NAMALWA (cell line): ENCODE data around the gene MTUS2.
"Not testable (repeated sequence)": the region's sequence is repeated elsewhere in the genome, so short reads cannot be mapped to it uniquely, and the experiment has no call there.

Experiments used
- DNase-seq: peaks from one replicate; pipeline ENCODE4 v3.0.0-alpha.2; 2015; ENCODE audit warnings: low spot score

MTUS2 gene

DNA sequence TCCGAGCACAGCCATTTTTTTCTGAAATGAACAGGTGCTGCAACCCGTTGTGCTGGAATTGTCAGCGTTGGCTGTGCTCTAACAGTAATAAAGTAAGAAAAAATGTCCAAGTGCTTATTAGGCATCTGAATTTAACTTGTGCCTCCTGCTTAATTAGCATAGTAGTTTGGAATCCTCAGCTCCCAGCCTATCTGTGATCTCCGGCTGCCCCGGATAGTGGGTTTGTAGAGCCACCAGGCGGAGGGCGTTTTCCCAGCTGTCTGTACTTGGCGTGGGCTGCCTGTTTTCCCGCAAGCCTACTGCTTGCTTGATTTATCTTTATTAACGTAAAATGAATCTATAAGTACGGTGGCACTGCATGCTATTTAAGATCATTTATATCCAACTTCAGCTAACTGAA, 137.9 kb downstream of the MTUS2 start:
- DNase-seq: no peak

DNA sequence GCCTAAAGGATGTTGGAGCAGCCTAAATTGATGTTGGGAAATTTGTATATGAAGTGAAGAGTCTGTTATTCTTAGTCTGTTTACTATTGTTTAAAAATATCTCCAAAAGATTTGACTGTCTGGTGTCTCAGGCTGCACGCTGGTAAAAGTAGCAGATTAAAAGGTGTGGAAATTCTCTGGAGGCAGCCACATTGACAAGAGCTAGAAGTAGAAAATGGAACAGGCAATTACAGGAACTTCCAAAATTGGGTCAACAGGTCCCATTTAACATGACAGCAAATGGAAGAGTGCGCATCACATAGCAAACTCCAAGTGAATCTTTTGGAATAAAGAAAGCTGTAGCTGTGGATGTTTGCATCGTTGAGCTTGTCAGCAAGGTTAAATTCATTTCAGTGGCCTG, 138.3 kb downstream of the MTUS2 start:
- DNase-seq: no peak

GRCh38 chr13:28964052-28964451, 143.9 kb downstream of the MTUS2 start:
- no peak for DNase-seq

- DNase-seq: no peak
Measured at GRCh38 chr13:28964803-28965202, 144.7 kb downstream of the MTUS2 start.

GRCh38 chr13:28967029-28967915, 147.1 kb downstream of the MTUS2 start:
- no peak for DNase-seq

- DNase-seq: no peak
Measured at GRCh38 chr13:28976195-28976594, 156.1 kb downstream of the MTUS2 start.

DNA sequence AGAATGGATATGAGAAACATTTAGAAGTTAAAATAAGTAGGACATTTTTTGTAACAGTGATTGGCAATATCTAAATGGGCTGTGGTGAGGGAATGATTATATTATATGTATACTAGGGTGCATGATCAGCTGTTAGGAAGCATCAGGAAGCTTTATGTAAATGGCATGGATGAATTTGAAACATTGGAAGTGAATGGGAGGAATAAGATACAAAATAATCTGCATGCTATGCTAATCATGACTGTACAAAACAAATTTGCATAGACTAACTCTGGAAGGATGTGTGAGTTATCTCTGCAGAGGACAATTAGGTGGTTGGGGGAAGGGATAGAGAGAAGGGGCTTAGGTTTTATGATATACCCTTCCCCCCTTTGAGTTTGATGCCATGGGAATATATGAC, 156.5 kb downstream of the MTUS2 start:
- no peak for DNase-seq

DNA sequence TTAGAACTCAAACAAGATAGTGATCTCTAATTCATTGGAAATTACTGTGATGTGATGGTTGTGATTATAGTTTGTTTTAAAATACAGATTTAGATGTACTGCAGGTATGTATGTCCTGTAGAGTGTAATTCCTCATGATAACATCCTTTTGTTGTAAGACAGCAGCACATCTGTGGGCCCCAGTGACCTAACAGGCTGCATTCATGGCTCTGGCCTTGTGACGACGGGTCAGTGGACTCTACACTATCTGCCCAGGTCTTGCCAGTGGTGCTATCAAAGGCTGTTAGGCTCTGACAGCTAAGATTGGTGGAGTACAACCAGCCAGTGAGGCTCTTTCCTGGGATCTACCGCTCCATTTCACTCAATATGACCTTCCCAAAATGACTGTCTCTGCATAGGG, 158.4 kb downstream of the MTUS2 start:
- DNase-seq: no peak

- DNase-seq: no peak
Measured at GRCh38 chr13:28981530-28981929, 161.4 kb downstream of the MTUS2 start.

DNA sequence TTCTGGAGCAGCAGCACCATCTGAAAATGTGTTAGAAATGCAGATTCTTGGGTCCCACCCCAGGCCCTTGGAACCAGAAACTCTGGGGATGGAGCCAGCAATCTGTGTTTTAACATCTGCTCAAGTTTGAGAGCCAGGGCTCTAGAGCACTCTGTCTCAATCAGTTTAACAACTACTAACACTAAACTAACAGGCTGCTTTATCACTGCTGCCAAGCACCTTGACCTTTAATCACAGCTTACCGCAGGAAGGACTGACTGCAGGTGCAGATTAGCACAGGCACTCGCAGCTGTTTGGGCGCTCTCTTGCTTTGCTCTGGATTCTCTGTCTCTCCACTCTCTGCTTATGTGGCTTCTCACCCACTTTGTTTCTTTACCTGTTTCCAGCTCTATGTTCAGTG, 163.5 kb downstream of the MTUS2 start:
- DNase-seq: no peak

DNA sequence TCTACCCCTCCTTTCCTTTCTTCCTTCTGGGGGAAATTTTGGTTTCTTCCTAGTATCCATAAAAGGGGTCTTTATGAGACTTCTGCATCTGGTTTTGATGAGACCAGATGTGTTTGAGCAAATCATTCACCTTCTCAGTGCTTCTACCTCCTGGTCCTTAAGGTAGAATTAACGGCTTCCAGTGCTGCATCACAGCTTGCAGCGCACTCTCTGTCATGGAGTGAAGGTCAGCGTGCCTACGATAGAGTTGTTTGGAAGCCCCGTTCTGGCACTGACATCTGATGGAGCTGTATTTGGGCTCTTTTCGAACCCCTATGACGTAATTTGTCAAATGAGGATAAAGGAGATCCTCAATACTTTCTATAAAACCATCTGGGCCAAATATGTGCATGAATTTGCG, 164.2 kb downstream of the MTUS2 start:
- no peak for DNase-seq

DNA sequence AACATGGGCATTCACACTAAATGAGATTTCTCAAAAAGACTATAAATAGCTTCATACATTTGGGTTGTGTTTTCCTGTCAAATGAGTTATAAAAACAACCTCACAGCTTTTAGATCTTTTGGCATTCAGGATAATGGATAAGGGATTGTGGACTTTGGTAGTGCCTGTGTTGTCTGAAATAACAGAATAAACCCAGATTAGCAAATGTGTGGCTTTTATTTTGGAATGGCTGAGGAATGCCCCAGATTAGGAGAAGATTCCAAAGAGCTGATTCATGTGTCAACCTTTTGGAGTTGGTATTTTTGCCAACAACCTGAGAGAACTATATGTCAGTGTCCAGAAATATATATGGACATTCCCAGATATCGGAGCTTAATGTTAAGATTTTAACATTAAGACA, 164.7 kb downstream of the MTUS2 start:
- DNase-seq: no peak

DNA sequence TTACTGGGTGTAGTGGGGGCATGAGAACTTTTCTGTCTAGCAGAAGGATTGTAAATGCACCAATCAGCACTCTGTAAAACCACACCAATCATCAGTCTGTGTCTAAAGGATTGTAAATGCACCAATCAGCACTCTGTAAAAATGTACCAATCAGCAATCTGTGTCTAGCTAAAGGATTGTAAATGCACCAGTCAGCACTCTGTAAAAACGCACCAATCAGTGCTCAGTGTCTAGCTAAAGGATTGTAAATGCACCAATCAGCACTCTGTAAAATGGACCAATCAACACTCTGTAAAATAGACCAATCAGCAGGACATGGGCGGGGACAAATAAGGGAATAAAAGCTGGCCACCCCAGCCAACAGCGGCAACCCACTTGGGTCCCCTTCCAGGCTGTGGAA, 170.2 kb downstream of the MTUS2 start:
- not testable (repeated sequence) for DNase-seq

- no peak for DNase-seq
Measured at GRCh38 chr13:28991764-28992163, 171.6 kb downstream of the MTUS2 start.

GRCh38 chr13:29000826-29001225, 180.7 kb downstream of the MTUS2 start:
- no peak for DNase-seq

DNA sequence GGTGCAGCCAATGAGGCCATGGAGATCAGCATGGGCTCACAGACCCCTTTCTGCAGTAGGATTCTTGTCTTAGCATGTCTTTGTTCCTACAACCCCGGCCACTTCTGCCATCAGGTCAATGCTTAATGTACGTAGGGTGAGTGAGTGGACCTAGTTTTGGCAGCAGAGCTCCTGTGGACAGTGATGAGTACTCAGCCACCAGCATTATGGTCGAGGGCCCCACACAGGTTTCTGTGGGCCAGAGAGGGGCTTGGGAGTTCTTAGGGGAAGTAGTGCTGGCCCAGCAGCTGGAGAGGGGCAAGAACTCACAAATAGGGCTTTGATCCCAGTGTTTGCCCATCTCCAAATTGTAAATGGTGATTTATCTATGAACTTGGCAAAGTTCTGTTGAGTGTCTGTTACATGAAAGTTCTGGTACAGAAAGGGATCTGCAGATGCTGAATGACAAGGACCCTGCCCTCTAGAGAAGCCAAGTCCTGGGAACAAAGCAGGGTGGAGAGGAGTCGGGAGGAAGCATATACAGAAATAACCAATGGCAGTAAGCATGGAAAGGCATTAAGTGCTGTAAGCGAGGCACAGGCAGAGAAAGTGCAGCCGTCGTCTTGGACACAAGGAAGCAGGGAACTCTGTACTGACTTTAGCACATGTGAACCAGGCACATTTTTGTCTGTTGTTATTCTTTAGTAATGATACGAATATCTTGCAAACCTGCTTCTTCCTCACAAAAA, 185.1 kb downstream of the MTUS2 start:
- no peak for DNase-seq

GRCh38 chr13:29005763-29006120, 185.6 kb downstream of the MTUS2 start:
- DNase-seq: no peak

DNA sequence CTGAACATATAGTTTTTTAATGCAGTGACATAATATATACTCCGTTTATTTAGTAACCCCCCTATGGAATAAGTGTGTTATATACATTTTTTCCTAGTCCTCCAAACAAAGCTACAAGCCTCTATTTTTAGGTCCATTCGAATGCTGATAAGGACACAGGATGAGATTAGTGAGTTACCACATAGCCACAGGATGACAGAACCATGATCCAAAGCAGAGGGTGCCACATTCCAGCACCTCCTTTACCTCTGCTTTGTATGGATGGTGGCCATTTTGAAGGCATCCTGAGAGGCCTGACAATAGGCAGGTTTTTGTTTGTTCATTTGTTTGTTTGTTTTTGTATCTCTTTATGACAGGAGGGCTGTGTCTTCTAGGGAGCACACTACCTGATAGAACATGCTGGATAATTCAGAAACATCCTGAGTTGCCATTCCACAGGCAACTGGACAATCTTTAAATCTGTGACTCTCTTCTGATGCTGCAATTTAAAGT, 186.3 kb downstream of the MTUS2 start:
- no peak for DNase-seq

DNA sequence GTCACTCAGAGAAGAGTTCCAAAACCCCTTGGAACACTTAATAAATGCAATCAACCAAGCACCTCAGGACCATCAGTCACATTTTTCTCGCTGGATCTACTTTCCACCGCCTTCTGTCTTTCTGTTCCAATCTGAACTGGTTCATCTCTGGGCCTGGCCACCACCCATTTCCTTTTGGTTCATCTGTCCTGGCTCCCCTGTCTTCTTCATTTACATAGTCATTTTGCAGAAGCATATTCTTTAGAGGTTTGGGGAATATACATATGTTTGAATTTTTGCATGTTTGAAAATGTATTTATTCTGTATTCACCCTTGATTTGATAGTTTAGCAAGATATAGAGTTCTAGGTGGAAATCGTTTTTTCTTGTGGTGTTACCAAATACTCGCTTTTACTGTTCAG, 188.2 kb downstream of the MTUS2 start:
- no peak for DNase-seq

DNA sequence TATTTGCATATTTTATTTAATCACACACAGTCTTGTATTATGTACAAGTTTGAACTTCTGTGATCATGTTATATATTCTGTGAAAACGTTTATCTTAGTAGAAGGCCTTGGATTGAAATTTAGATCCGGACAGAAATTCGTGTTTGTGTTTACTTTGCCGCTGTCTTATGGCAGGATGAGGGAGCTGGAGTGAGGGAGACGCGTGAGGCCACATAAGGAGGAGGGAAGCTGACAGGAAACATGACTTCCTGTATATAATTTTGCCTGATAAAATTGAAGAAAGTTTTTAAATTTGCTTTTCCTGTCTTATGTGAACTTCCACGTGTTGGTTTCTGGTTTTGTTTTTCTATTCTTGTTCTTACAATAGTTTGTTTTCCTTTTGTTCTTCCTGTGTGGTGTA, 200.2 kb downstream of the MTUS2 start:
- DNase-seq: no peak

- DNase-seq: no peak
Measured at GRCh38 chr13:29021311-29021710, 201.2 kb downstream of the MTUS2 start.

DNA sequence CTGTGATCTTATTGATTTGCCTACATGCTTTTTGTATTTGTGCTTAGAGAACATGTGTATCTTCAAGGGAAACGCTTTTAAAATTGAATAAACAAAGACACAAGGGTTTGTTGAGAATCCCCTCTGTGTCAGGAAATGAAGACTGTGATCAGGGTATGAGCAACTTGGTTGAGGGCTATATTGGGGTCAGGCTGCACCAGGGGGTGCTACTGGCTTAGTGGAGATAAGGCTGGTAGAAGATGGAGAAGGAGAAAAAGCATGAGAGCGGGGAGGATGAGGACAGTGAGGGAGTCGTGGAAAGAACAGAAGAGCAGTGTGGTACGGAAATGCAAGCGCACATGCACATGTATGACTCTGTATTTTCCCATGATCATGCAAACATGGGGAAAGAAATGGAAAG, 201.6 kb downstream of the MTUS2 start:
- no peak for DNase-seq

DNA sequence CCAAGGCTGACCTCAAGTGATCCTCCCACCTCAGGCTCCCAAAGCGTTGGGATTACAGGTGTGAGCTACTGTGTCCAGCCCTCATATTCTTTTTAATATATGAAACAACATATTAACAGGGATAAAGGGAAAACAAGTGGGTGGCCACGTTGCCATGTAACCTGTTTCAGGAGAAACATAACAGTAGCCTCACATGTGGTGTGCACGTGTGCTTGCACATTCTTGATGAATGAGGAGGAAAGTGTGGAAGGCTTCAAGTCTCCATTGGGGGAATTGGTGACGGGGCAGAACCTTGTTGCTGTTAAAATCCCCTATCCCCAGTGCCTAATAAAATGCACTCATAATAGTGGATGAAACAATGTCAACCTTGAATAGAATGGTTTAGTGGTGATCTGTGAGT, 202.3 kb downstream of the MTUS2 start:
- no peak for DNase-seq
